Stimulated activated CD8-positive, alpha-beta memory T cell treated with anti-CD3 and anti-CD28 coated beads, Interleukin-7, amount 100 ng/mL, for 4 hours (primary cell): Measurements from ENCODE around the gene KLF7.

Experiments
- DNase-seq, 2 donors: peaks; one replicate each; pipeline ENCODE4 v3.0.0-alpha.2; 2020; ENCODE audit warnings: low read depth in 2 of 2

The KLF7 gene

DNA sequence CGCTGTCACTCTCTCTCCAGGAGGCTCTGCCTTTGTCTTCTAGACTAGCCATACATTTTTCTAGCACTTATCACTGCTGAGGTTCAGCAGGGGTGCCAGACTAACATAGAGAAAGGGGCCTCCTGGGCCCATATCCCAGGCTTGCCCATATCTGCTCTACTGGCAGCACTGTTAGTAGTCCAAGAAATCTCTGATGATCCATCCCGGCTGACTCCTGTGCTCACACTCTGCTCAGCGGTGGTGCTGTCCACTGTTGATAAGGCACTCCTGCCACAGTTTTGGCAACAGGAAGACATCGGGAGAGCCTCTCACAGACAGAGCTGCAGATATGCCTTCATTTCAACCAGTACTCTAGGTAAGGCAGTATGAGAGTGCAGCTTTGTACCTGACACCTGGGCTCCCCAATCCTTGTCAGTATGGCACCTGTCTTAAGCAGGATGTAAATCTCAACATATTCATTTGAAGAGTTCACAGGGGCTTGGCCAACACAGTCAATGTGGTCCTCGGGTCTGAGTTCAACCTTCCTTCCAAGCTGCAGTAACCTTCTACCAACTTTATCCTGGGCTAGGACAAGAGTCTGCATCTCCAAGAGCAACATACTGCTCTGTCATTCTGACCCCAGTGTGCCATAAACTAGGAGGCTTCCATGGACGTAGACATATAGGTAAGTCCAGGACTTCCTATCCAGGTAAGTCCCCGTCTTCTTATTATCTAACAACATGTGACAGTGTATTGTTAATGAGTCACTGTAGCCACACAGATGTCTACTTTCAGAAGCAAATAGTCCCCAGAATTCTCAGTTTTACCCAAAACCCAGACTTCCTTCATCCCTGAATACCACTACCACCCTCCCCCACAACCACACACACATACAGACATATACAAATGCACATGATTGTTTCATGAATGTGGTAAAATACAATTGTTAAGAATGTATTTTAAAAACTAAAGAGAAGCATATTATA, 16.2 kb downstream of the KLF7 start:
- no peak for DNase-seq

DNA sequence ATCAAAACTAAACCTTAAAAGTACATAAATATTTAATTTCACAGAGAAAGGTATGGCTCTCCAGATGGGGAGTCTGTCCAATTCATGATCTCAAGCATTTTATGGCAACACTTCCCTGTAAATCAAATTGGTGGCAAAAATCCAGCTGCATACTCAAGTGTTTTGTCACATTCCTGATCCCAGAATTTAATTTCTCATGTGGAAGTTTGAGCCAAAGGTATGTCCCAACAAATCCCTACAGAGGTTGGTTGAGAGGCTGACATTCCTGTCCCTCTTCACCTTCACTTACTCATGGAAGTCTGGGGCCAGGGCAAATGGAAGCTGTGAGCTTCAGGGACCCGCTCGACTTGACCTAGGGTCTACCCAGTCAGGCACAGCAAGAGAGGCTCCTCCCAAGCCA, 17.7 kb downstream of the KLF7 start:
- DNase-seq, result no peak

DNA sequence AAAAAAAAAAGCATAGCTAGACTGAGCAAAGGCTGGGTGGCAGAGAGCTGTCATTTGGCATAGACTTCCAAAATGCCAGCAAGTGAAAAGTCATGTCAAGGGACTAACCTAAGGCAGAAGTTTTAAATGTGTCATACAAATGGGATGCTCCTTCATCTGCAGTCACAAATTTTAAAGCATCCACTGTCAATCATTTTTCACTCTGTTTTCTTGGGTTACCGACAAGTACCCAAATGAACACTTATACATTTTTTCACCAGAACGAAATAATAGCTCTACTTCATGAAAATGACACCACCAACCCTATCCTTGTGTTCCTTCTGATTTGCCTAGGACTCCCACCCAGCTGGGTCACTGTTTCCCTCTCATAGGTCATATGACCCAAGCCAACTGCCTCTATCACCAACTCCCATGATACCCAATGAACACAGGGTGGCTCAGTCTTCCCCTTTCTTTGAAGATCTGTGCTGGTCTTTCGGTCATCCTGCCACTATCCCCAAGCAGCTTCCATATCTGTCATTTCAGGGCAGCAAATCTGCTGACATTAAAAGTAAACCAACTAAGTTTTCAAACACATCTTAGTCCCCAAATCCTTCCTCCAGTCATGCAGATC, 21.5 kb downstream of the KLF7 start:
- DNase-seq, result no peak

DNA sequence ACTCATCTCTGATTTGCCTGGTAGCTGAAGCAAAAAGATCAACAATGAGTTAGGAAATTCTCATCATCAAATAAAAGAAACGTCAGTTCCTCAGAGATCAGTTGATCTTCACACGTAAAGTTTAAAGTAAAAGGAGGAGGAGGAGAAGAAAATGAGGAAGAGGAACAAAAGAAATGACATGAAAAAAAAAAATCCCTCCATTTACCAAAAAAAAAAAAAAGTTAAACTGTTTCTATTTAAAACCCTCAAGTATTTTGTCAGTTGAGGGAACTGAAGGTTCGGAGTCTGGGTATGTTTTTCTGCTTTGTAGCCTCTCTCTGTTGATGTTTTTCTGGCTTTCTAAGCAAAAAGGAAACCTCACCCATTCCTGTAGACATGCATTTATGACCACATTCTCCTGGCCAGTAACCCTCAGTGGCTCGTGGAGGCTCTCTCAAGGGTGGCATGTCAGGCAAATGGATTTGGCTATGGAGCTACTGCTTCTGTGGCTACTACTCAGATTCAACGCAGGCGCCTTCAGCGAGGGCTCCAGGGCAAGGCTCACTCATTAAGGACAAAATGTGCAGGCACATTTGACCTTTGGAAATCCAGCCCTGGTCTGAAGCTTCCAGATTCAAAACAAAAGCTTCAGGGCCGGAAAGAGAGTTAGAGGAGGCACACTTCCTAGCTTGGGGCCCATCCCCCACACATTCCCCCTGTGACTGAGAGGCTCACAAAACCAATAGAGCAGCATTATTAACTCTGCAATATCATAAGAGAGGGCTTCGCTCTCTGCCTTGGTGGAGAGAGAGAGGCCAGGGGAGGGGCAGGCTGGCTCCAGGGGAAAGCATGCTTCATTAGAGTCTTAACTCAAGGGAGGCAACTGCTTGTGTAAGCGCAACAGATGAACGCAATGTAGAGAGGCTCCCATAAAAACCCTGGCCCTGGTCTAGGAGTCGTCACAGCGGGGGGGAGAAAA, 22.3 kb downstream of the KLF7 start:
- DNase-seq, result peak; percentile 16 to 17

DNA sequence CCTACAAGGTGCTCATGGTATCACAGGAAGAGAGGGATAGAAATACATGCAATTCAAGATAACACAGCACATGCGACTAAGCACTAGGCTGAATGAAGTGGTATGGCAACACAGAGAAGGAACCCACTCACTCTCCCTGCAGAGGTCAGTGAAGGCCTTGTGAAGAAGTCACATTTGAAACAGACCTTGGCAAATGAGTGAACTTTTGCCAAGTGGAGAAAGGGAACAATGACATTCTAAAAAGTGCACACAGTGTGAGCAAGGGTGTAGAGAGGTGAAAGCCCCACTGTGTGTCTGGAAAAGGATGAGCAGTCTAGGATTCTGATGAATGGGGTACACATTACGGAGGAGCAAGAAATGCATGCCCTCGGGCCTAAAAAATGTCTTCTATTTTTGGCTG, 23.3 kb downstream of the KLF7 start:
- DNase-seq, result no peak

DNA sequence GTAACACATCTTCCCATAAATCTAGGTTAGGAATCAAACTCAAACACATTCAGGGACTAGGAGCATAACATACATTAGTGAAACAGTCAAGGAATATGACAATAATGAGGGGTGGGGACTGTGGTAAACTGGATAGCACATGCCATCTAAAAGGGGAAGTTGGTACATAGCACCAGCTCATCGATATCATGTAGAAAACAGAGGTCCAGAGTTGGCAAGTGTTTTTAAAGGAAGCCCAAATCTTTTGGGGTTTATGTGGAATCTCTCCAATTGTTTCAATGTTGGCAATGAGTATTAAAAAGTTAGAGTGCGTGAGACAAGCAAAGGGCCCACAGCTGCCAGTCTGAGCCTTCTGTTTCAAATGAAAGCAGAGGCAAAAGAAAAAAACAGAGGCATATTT, 24.4 kb downstream of the KLF7 start:
- no peak for DNase-seq

DNA sequence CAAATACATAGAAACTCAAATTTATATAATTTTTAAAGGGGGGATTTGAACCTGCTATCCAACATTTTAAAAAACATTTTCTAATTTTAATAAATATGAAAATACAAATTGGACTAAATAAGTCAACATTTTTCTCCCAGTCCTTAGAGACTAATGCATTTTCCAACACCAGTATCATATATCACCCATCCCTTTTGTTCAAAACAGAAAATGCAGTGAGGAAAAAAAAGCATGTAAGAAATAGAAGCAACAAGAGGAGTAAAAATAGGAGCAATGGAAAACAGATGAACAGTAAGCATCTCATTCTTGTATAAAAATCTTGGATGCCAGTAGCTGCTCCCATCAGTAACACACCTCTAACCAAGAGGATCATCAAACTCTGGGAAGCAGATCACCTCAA, 25.5 kb downstream of the KLF7 start:
- DNase-seq, result no peak

DNA sequence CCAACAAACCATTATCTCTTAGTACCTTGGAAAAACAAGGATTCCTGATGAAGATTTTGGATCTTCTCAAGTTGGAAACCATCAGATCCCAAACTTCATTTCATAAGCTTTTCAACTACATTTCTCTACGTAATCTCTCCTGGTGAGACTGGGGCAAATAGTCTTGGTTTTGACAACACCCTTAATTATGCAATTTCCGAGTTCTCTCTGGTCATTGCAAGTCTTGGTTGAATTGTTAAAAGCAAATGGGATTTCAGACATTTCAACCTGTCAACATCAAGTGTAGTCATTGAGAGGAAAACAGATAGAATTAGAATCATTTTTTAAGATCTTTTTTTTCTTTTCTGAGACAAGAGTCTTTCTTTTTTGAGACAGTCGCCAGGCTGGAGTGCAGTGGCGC, 26.2 kb downstream of the KLF7 start:
- no peak for DNase-seq

DNA sequence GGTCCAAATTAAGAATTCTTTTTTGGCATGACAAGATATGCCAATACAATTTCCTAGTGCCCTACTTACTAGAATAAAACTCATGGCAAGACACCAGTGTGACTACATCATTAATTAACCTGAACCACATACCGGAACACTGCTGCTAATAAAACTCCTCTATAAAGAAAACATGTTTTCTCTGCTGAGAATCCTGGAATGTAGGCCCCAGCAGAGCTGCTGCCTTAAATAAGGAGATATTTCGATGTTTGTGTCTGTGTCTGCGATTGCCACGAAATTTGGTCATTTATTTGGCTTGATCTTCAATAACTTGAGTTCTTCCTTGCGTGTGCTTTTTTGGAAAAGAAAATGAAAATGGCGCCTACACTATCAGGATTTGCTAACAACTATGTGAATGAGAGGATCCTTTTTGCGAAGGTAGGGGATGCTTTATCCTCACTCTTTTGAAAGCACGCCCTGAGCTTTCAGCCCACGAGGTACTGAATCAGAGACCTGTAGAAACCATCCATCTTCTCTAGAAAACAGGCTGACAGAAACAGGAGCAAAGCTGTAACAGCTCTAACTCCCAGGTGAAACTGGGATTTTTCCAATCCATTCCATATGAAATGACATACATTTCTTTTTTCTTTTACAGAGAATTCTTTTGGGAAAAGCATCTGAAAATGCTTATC, 27.0 kb downstream of the KLF7 start:
- no peak for DNase-seq

DNA sequence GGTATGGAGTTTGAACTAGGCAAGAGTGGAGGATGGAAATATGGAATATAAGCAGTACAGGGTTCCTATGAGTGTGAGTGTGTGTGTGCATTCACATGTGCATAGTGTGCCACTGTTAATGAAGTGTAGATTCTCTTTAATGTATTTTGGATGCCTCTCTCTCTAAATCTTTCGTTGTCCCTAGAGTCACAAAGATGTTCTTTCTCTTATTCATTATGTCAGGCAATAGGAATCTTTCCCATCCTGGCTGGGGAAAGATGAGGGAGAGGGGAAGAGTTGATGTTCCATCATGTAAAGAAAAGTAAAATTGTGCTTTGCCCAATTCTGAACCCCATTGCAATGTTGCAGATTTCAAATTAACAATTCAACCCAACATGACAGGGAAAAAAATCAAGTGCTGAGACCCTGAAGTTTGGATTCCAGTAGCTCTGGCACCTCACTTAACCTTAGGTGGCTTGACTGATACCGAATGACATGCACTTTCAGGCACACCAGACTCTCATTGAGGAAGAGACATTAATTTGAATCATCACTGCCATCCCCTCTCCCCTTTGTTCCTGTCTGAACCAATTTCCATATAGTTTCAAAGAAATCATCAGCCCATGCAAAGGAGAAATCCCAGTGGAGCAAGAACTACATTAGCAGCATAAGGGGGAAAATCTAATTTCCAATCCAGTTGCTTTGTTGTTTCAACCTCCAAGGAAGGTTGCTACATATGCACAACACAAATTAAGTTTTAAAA, 28.0 kb downstream of the KLF7 start:
- no peak for DNase-seq

DNA sequence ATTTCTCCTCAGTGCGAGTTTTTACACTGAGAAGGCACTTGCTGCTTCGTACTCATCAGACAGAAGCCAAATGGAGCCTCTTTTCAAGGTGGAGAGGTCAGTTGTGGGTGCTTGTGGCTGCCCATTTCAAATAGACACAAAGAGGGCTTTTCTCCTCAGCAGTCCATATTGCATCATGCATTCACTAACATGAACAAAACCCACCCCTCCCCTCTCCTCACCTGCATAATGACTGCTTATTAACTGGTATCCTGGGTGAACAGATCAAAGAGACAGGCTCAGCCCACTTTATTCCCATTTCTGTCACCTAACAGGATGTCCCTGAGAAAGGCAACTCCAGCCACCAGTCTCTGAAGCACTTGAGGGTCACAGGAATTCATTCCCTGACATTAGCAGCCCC, 28.9 kb downstream of the KLF7 start:
- DNase-seq, result no peak

DNA sequence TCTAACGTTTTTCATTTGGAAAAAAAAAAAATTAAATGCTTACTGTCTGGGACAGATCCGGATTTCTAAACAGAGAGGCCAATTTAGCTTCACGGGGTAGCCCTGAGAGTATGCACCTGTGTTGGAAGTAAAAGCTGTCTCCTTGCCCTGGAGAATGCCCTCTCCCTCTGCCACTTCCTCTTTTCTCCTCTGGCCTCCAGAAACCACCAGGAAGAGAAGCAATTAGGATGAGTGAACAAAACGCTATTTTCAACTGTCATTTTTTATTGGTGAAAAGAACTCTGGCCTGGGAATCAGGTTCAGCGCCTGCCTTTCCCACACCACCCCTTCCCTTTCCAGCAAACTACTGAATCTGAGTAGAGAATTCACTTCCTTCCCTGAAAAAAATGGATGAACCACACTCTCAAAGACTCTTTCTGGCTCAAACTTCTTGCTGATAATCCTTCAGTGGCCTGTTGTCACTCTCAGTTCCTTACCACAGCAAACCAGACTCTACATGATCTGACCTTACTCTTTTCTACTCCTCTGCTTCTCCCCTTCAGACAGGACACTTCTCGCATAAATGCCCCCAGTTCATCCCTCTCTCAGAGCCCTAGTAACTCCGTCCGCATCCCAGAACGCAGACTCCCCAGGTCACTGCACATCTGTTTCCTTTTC, 29.8 kb downstream of the KLF7 start:
- no peak for DNase-seq

DNA sequence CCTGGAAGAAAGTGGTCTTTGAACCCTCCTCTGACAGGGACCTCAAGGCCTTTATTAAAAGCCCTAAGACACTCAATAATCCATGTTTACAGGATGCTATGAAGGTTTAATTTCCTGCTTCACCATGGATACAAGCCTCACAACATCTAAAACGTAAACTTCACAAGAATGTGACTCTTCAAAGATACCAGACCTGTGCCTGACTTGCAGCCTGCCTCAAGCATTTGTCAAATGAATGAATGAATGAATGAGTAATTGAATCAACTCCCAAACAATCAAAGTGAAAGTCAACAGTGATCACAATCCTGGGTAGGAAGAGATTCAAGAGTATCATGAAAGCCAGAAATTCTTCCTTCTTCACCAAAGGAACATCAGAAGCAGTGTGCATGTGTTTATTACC, 30.4 kb downstream of the KLF7 start:
- DNase-seq, result no peak

DNA sequence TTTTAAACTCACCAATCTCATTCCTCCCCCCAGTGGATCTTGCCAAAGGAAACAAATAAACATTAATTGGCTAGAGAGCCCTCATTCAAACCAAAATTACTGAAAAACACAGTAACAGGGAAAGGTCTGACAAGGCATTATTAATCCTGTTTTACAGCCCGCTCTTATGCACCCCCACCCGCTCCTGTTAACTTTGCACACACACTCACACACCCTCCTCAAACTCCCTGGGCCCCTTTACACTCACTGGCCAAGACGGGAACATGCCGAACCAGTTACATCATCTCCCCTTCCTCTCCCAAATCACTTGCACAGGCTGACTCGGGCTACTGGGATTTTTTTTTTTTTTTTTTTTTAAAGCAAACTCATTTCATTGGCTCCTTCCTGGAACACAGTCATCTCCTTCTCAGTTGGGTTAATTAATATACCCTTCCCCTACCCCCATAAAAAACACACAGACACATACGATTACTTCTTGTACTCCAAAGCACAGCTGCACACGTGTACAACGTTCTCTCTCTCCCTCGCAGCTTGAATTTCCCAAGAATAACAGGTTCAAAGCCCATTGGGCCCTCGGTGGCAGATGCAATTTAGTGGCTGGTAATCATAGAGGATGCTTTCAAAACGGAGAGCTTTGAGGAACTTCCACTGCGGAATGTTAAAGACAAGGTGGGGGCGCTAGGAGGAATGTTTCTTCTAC, 31.8 kb downstream of the KLF7 start:
- no peak for DNase-seq

DNA sequence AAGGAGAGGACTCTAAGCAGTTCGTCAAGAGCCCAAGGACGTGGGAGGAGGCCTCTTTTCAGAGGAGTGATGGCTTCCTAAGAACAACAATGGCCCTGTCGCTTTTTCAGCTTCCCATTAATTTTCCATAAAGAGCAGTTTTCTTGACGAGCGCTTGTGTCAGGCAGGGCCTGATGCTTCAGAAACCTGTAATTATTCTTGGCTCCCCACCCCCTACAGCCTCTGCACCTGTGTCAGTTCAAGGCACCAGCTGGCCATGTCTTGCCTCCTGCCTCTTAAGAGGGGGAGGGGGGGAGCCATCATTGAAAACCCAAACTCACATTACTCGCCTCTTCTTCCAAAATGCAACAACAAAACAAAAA, 32.3 kb downstream of the KLF7 start:
- no peak for DNase-seq

DNA sequence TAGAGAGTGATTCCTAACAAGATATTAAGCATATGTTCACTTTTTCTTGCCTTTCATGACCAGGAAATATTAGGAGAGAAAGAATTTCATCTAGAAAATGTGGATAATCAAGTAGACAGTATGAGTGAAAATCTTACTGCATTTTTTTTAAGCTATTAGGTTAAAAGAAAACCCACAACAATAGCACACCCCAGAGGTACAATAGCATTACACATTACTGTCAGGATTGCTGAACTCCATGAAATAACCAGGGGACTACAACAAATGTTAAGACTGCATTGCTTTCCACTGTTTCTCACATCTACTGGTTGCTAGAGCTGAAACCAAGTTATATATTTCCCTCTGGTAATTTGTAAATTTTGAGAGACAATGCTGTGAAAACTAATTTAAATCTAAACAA, 33.7 kb downstream of the KLF7 start:
- DNase-seq, result no peak

DNA sequence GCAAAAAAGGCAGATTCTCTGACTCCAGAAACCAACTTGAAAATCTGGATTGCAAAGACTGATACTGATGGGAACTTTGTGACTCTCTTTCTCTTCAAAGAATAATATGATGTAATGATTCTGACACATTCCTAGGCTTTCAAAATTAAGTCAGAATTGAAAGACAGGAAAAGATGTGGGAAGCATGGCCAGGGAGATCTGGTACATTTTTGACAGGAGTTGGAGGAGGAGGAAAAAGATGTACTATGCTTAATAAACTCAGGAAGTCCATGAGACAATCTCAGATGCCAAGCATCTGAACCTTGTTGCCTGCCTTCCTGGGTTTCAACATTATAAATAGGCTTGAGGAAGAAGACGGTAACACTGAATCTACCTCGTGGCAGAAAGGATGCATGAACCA, 34.2 kb downstream of the KLF7 start:
- DNase-seq, result no peak

DNA sequence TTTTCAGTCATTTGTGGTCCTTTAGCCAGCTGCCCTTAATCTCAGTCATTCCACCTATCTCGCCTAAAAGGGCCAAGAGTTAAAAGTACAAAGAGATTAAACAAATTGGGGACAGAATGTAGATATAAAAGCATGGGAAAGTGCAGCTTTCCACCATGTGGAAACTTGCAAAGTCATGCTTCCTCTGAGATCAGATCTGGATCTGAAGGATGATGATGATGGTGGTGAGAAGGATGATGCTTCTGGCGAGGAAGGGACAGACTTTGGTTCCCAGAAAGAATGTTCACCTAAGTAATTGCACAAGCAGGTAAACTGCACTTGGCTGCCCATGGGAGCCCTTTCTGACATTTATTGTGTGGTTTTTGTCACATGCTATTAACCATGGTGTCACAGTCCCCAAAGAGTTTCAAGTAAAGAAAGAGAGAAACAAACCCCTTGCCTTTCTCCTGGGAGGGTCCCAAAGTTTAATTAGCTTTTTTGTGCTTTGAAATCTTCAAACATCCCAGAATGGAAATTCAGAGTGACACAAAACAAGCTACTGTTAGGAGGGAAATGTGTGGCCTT, 34.7 kb downstream of the KLF7 start:
- DNase-seq, result no peak

DNA sequence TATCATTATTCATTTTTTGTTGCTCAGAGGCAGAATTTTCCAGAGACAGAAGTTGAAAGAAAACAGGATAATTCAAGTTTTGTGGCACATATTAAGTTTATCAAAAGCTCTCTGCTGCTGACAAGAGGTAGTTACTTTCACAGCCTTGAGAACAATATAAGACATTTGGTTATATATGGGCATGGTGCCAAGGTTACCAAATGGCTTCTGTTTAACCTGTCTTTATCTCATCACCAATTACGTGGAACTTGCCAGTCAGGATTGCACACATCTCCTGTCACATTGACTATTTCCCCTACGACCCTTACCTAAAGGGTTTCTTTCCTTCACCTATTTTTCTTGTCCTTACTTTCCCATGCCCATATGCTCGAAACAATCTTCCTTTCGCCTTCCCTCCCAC, 35.9 kb downstream of the KLF7 start:
- no peak for DNase-seq

DNA sequence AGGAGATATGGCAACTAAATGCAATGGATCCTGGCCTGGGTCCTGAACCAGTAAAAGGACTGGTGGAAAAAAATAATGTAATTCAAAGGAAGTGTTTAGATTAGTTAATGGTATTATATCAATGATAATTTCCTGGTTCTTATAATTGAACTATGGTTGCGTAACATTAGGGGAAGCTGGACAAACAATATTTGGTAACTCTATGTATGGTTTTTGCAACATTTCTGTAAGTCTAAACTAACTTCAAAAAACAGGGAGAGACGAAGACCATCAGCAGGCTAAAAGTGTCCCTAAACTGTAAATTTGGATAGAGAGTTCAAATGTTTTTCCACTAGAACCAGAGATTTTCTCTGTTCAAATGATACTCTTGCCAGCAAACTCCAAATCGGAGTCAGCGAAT, 36.9 kb downstream of the KLF7 start:
- DNase-seq, result no peak
